Vagina (tissue), 2 donors: ENCODE results near the gene RTP3. TPM values are rescaled to one million over a fixed set of nuclear protein-coding genes. Genes with fewer than 3 reads are reported as not detected.

ENCODE experiments used
- DNase-seq, 2 donors: peaks; one replicate each; pipeline ENCODE4 v3.0.0-alpha.2; 2017; ENCODE audit errors: extremely low spot score in 2 of 2
- H3K27ac ChIP-seq: fragments of 200-600 bp; sonication (generic); one replicate; pipeline ENCODE4 v1.5.1; 2019
- H3K27me3 ChIP-seq: fragments of 200-600 bp; sonication (generic); one replicate; pipeline ENCODE4 v1.5.1; 2019
- H3K36me3 ChIP-seq, 2 donors: fragments of 200-600 bp; sonication (generic); one replicate each; pipeline ENCODE4 v1.5.1; 2017 to 2019
- H3K4me1 ChIP-seq: fragments of 200-600 bp; sonication (generic); one replicate; pipeline ENCODE4 v1.5.1; 2019
- H3K4me3 ChIP-seq, 2 donors: fragments of 200-600 bp; sonication (generic); 1 replicate in 1 of 2; 2 replicates in 1 of 2; pipeline ENCODE4 v1.5.1; 2016 to 2019
- H3K9me3 ChIP-seq: fragments of 200-600 bp; sonication (generic); one replicate; pipeline ENCODE4 v1.5.1; 2019
- POLR2A ChIP-seq, 2 donors: fragments of 450-650 bp; IDR thresholded peaks; one replicate each; pipeline ENCODE4 v1.6.1; 2017; ENCODE audit warnings: antibody characterized with exemption in 2 of 2, mild to moderate bottlenecking in 2 of 2, moderate library complexity in 2 of 2
- POLR2AphosphoS5 ChIP-seq, 2 donors: sonication (generic); formaldehyde crosslinking; IDR thresholded peaks; one replicate each; pipeline ENCODE4 v1.9.0; 2017; ENCODE audit warnings: antibody characterized with exemption in 2 of 2, mild to moderate bottlenecking in 2 of 2, low read depth in 1 of 2; ENCODE audit not compliant: insufficient read depth in 1 of 2
- intact Hi-C: fragments of 100-400 bp; cut with DNase I; formaldehyde crosslinking; loops from one replicate; pipeline ENCODE4 v1.15.1; 2023
- total RNA-seq: library from RNA; depleted of rRNA; stranded (reverse); fragments of >200 nt; gene quantifications from one replicate; pipeline ENCODE4 v1.2.3, GENCODE V29; 2016
- TF ChIP-seq, protein P1 (sequence below), 3 experiments: fragments of 450-650 bp in 2 of 3; fragments of 200-600 bp in 1 of 3; sonication (generic) in 1 of 3; IDR thresholded peaks; one replicate each; pipeline ENCODE4 v1.5.1; 2017 to 2019; ENCODE audit warnings: antibody characterized with exemption in 3 of 3, mild to moderate bottlenecking in 2 of 3, moderate library complexity in 2 of 3

The RTP3 gene
- total RNA-seq, 1 donor from 2014 or later = not detected

DNA sequence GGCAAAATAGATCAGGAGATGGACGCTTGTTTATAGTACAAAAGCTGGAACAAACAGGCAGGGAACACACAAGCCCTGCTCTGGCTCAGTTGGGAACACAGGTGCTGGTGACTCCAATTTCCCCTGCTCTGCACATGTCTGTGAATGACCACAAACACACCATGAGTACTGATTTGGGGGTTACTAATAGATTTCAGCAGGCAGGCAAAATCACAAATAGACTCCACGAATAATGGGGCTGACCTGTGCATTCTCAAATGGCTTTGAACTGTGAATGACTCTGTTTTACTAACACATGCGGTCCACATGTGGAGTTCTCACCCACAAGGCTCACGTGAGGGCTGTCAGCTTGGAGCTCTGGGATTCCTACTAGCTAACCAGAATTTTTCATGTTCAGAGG lies 3.9 kb downstream of the RTP3 start:
- intact Hi-C loops = no loop called here
- H3K4me1 ChIP-seq = no peaks in the 10 kb centered on the region
- no peaks in the 10 kb centered on the region for H3K27me3 ChIP-seq
- no peak for TF ChIP-seq POLR2AphosphoS5 (IDR thresholded peaks at IDR 0.05; ENCODE audit: insufficient read depth in 1 of 2, low read depth in 1 of 2)
- no peak for TF ChIP-seq POLR2A (IDR thresholded peaks at IDR 0.05)
- TF ChIP-seq, protein P1, sequence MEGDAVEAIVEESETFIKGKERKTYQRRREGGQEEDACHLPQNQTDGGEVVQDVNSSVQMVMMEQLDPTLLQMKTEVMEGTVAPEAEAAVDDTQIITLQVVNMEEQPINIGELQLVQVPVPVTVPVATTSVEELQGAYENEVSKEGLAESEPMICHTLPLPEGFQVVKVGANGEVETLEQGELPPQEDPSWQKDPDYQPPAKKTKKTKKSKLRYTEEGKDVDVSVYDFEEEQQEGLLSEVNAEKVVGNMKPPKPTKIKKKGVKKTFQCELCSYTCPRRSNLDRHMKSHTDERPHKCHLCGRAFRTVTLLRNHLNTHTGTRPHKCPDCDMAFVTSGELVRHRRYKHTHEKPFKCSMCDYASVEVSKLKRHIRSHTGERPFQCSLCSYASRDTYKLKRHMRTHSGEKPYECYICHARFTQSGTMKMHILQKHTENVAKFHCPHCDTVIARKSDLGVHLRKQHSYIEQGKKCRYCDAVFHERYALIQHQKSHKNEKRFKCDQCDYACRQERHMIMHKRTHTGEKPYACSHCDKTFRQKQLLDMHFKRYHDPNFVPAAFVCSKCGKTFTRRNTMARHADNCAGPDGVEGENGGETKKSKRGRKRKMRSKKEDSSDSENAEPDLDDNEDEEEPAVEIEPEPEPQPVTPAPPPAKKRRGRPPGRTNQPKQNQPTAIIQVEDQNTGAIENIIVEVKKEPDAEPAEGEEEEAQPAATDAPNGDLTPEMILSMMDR (IDR thresholded peaks at IDR 0.05) = no peak
- H3K4me3 ChIP-seq = no peak overlapping the region
- H3K9me3 ChIP-seq = no peaks in the 10 kb centered on the region
- H3K27ac ChIP-seq = no peak overlapping the region
- no peak for DNase-seq
- no peaks in the 10 kb centered on the region for H3K36me3 ChIP-seq

DNA sequence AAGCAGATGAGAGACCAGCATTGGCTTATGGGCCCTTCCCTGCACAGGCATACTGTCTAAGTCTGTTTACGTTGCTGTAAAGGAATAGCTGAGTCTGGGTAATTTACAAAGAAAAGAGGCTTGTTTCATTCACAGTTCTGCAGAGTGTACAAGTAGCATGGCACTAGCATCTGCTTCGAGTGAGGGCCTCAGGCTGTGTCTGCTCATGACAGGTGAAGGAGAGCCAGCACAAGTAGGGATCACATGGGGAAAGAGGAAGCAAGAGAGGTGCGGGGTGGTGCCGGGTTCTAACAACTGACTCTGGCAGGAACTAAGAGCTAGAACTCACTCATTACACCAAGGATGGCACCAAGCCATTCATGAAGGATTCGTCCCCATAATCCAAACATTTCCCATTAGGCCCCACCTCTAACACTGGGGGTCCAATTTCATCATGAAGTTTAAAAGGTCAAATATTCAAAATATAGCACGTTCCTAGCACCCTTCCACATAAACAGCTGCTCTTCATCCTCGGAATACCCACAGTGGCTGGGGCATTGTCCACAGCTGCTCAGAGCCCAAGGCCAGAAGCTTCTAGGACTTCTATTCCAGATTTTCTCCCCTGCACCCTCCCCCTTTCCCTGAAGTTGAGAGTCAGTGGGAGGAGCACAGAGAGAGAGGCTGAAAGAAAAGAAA lies 5.6 kb downstream of the RTP3 start:
- DNase-seq = no peak
- intact Hi-C loops = no loop called here
- Histone ChIP-seq H3K27ac (no peak overlapping the region), H3K36me3 (no peaks in the 10 kb centered on the region), H3K4me3 (no peak overlapping the region), H3K9me3 (no peaks in the 10 kb centered on the region), H3K27me3 (no peaks in the 10 kb centered on the region), H3K4me1 (no peaks in the 10 kb centered on the region)
- TF ChIP-seq POLR2AphosphoS5 (IDR thresholded peaks at IDR 0.05; ENCODE audit: insufficient read depth in 1 of 2, low read depth in 1 of 2) (no peak), POLR2A (IDR thresholded peaks at IDR 0.05) (no peak)
- TF ChIP-seq, protein P1 (IDR thresholded peaks at IDR 0.05) = no peak

DNA sequence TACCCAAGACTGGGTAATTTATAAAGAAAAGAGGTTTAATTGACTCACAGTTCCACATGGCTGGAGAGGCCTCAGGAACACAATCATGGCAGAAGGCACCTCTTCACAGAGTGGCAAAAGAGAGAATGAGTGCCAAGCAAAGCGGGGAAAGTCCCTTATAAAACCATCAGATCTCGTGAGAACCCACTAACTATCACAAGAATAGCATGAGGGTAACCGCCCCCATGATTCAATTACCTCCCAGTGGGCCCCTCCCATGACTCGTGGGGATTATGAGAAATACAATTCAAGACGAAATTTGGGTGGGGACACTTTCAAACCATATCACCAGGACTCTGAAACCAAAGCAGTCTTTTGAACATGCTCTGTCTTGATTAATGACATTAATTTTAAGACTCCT lies 7.0 kb downstream of the RTP3 start:
- intact Hi-C loops = no loop called here
- no peak for TF ChIP-seq POLR2AphosphoS5 (IDR thresholded peaks at IDR 0.05; ENCODE audit: insufficient read depth in 1 of 2, low read depth in 1 of 2)
- TF ChIP-seq, protein P1 (IDR thresholded peaks at IDR 0.05) = no peak
- no peak for TF ChIP-seq POLR2A (IDR thresholded peaks at IDR 0.05)
- Histone ChIP-seq H3K4me3 (no peak overlapping the region), H3K27ac (no peak overlapping the region), H3K4me1 (no peaks in the 10 kb centered on the region), H3K27me3 (no peaks in the 10 kb centered on the region), H3K9me3 (no peaks in the 10 kb centered on the region), H3K36me3 (no peaks in the 10 kb centered on the region)
- no peak for DNase-seq

DNA sequence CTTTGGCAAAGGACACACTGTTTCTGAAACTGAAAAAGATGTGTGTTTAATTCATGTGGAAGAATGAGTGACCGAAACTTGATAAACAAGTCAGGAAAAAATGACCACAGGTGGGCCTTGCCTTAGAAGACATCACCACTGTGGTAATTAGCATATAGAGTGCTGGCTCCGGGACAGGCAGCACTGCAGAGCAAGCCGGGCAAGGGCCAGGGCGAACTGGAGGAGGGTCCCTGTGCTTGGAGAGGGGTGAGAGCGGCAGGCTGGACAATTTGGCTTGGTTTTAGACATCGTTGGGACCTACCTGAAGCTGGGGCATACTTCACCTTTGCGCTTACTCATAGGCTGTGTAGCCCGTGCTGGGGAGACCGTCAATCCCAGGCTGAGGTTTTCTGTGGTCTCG lies 8.2 kb downstream of the RTP3 start:
- no peaks in the 10 kb centered on the region for H3K9me3 ChIP-seq
- no peak for DNase-seq
- no peaks in the 10 kb centered on the region for H3K27me3 ChIP-seq
- no peak overlapping the region for H3K4me3 ChIP-seq
- H3K36me3 ChIP-seq = no peaks in the 10 kb centered on the region
- no peak for TF ChIP-seq POLR2AphosphoS5 (IDR thresholded peaks at IDR 0.05; ENCODE audit: insufficient read depth in 1 of 2, low read depth in 1 of 2)
- TF ChIP-seq POLR2A (IDR thresholded peaks at IDR 0.05) = no peak
- TF ChIP-seq, protein P1 (IDR thresholded peaks at IDR 0.05) = no peak
- H3K4me1 ChIP-seq = no peaks in the 10 kb centered on the region
- intact Hi-C loops = no loop called here
- H3K27ac ChIP-seq = no peak overlapping the region

DNA sequence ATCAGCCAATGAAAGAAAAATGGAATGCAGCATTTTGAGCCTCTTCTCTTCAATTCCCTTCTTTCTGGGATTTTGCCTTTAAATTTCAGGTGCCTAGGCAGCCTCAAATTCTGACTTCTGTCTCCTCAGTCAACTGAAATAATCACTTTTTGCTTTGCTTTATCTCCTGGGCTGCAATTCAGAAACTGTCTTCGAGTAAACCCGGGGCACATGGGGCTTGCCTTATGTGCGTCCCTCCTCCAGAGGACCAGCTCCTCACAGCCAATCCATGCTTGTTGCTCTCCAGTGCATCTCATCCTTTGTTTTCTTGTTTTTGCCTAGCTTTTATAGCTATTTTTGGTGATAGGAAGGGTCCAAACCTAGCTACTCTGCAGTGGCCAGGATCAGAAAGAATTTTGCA lies 8.8 kb downstream of the RTP3 start:
- no peak for TF ChIP-seq POLR2A (IDR thresholded peaks at IDR 0.05)
- TF ChIP-seq, protein P1 (IDR thresholded peaks at IDR 0.05) = no peak
- no peak for TF ChIP-seq POLR2AphosphoS5 (IDR thresholded peaks at IDR 0.05; ENCODE audit: insufficient read depth in 1 of 2, low read depth in 1 of 2)
- no peak overlapping the region for H3K4me3 ChIP-seq
- no peak for DNase-seq
- no peak overlapping the region for H3K27ac ChIP-seq
- intact Hi-C loops = no loop called here
- H3K9me3 ChIP-seq = no peaks in the 10 kb centered on the region
- H3K4me1 ChIP-seq = no peaks in the 10 kb centered on the region
- H3K27me3 ChIP-seq = no peaks in the 10 kb centered on the region
- no peaks in the 10 kb centered on the region for H3K36me3 ChIP-seq
